OCI-LY3 (cell line): ENCODE data around the gene POC1B.

Experiments
- EZH2phosphoT487 ChIP-seq: fragments of 200-600 bp; shearing (Covaris generic); IDR thresholded peaks from 2 replicates; pipeline ENCODE4 v1.6.1; 2018; ENCODE audit warnings: antibody characterized with exemption, mixed run types, low read depth
- TF ChIP-seq, protein P1 (sequence below): fragments of 200-600, 300-600 bp; sonication (generic); IDR thresholded peaks from 2 replicates; pipeline ENCODE4 v1.5.1; 2014; ENCODE audit warnings: antibody characterized with exemption, low read length, low read depth

DNA sequence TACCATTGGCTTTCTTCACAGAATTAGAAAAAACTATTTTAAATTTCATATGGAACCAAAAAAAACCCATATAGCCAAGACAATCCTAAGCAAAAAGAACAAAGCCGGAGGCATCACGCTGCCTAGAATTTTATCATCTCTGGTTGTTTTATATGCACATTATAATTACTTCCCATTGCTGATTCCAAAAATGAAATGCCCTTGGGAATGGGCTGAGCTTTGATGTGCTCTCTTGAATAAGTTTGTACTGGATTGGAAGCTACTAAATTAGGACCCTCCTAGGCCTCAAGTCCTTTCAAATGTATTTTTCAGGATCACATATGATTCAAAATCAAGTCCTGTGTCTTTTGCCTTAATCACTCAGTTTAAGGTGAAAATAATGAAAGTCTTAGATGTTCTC, 114.6 kb downstream of the POC1B start:
- TF ChIP-seq, protein P1, sequence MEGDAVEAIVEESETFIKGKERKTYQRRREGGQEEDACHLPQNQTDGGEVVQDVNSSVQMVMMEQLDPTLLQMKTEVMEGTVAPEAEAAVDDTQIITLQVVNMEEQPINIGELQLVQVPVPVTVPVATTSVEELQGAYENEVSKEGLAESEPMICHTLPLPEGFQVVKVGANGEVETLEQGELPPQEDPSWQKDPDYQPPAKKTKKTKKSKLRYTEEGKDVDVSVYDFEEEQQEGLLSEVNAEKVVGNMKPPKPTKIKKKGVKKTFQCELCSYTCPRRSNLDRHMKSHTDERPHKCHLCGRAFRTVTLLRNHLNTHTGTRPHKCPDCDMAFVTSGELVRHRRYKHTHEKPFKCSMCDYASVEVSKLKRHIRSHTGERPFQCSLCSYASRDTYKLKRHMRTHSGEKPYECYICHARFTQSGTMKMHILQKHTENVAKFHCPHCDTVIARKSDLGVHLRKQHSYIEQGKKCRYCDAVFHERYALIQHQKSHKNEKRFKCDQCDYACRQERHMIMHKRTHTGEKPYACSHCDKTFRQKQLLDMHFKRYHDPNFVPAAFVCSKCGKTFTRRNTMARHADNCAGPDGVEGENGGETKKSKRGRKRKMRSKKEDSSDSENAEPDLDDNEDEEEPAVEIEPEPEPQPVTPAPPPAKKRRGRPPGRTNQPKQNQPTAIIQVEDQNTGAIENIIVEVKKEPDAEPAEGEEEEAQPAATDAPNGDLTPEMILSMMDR = no peak
- TF ChIP-seq EZH2phosphoT487 = no peak
